HG02885 (cell line): Measurements from ENCODE around the gene WNK2.

Source experiments
- ATAC-seq: cut with Tn5 transposase; IDR thresholded peaks from one replicate; pipeline ENCODE4 v1.9.1; 2021; ENCODE audit warnings: mild to moderate bottlenecking; ENCODE audit not compliant: unreplicated experiment, poor library complexity

Gene WNK2

GRCh38 chr9:93301291-93301811, 117.4 kb downstream of the WNK2 start:
- ATAC-seq = no peak

GRCh38 chr9:93301911-93302541, 118.1 kb downstream of the WNK2 start:
- ATAC-seq = no peak

GRCh38 chr9:93302586-93303257, 118.8 kb downstream of the WNK2 start:
- ATAC-seq = no peak

- no peak for ATAC-seq
These were observed 119.4 kb downstream of the WNK2 start for GRCh38 chr9:93303258-93303771.

- no peak for ATAC-seq
These were observed 120.1 kb downstream of the WNK2 start for GRCh38 chr9:93303806-93304573.

GRCh38 chr9:93304574-93305496, 120.9 kb downstream of the WNK2 start:
- no peak for ATAC-seq

- ATAC-seq = no peak
These were observed 121.6 kb downstream of the WNK2 start for GRCh38 chr9:93305497-93306020.

- no peak for ATAC-seq
These were observed 122.1 kb downstream of the WNK2 start for GRCh38 chr9:93306081-93306480.

- no peak for ATAC-seq
These were observed 122.7 kb downstream of the WNK2 start for GRCh38 chr9:93306579-93307091.

- no peak for ATAC-seq
These were observed 123.7 kb downstream of the WNK2 start for GRCh38 chr9:93307468-93308157.

GRCh38 chr9:93308158-93308602, 124.2 kb downstream of the WNK2 start:
- no peak for ATAC-seq

GRCh38 chr9:93308676-93309075, 124.7 kb downstream of the WNK2 start:
- ATAC-seq = no peak

GRCh38 chr9:93309889-93310425, 126.0 kb downstream of the WNK2 start:
- ATAC-seq = no peak

- no peak for ATAC-seq
These were observed 131.2 kb downstream of the WNK2 start for GRCh38 chr9:93315118-93315517.

- ATAC-seq = no peak
These were observed 132.0 kb downstream of the WNK2 start for GRCh38 chr9:93315960-93316359.

- ATAC-seq = no peak
These were observed 133.0 kb downstream of the WNK2 start for GRCh38 chr9:93316726-93317494.

- no peak for ATAC-seq
These were observed 133.7 kb downstream of the WNK2 start for GRCh38 chr9:93317495-93318094.
